Adrenal gland (tissue), 12 donors: ENCODE results near the gene VPS13D. TPM values are rescaled to one million over a fixed set of nuclear protein-coding genes. Genes with fewer than 3 reads are reported as not detected.

Experiments
- DNase-seq, 7 donors: peaks; one replicate each; pipeline ENCODE4 v3.0.0-alpha.2; 2019 to 2020
- H3K27ac ChIP-seq, 5 donors: fragments of 200-600 bp; sonication (generic) in 4 of 5; 1 replicate in 3 of 5; 2 replicates in 2 of 5; pipeline versions ENCODE4 v1.5.1 to v1.8.0; 2016 to 2020; ENCODE audit warnings: mild to moderate bottlenecking in 1 of 5
- H3K27me3 ChIP-seq: fragments of 200-600 bp; 2 replicates; pipeline ENCODE4 v1.8.0; 2021
- H3K36me3 ChIP-seq, 2 donors: fragments of 200-600 bp; replicated peaks in 1 of 2; 1 replicate in 1 of 2; 2 replicates in 1 of 2; pipeline versions ENCODE4 v1.5.1 to v1.8.0; 2018 to 2022
- H3K4me1 ChIP-seq, 2 donors: fragments of 200-600 bp; replicated peaks in 1 of 2; 1 replicate in 1 of 2; 2 replicates in 1 of 2; pipeline versions ENCODE4 v1.5.1 to v1.8.0; 2018 to 2021
- H3K4me3 ChIP-seq, 4 donors: fragments of 200-600 bp; sonication (generic) in 3 of 4; one replicate each; pipeline ENCODE4 v1.5.1; 2016 to 2018
- H3K9me3 ChIP-seq, 3 donors: fragments of 200-600 bp; sonication (generic) in 1 of 3; replicated peaks in 1 of 3; 1 replicate in 2 of 3; 2 replicates in 1 of 3; pipeline versions ENCODE4 v1.5.1 to v1.8.0; 2016 to 2021
- CTCF ChIP-seq, 6 experiments: fragments of 450-650 bp in 4 of 6; fragments of 200-600 bp in 2 of 6; sonication (generic) in 1 of 6; IDR thresholded peaks; 1 replicate in 5 of 6; 2 replicates in 1 of 6; pipeline versions ENCODE4 v1.5.1 to v1.8.0; 2016 to 2021; ENCODE audit warnings: antibody characterized with exemption in 6 of 6, mild to moderate bottlenecking in 2 of 6, moderate library complexity in 1 of 6
- POLR2A ChIP-seq, 2 donors: fragments of 450-650 bp; IDR thresholded peaks; one replicate each; pipeline ENCODE4 v1.6.1; 2017; ENCODE audit warnings: antibody characterized with exemption in 2 of 2, mild to moderate bottlenecking in 2 of 2, moderate library complexity in 1 of 2
- WGBS, 4 donors: extraction: QIAGEN DNeasy Blood & Tissue Kit in 2 of 4; methylation state at CpG; one replicate each; pipeline versions ENCODE4 v1.1.5 to v1.1.7; 2013 to 2017; 5-methylcytosine and 5-hydroxymethylcytosine counted together
- intact Hi-C, 2 donors: fragments of 100-400 bp; cut with DNase I; formaldehyde crosslinking; loops; one replicate each; pipeline versions ENCODE4 v1.14.1 to v1.15.0; 2022 to 2023
- polyA plus RNA-seq, 3 donors: library from polyadenylated mRNA; stranded (reverse); fragments of 200-250 nt in 2 of 3; fragments of 350-450 nt in 1 of 3; fragmentation: Illumina TruSeq in 1 of 3; extraction: RNeasy Lipid Tissue Mini Kit (QIAGEN cat#74804) in 1 of 3; gene quantifications; one replicate each; pipeline ENCODE4 v1.2.3, GENCODE V29; 2013 to 2014
- total RNA-seq, 9 donors: library from RNA; depleted of rRNA in 4 of 9; stranded (reverse); fragments of >200 nt in 4 of 9; fragments of 120-200 nt in 1 of 9; fragmentation: NEBNext Ultra II Directional in 1 of 9; extraction: Animal tissue kit (Norgen Biotek cat#: 25700) in 1 of 9; gene quantifications; one replicate each; pipeline versions ENCODE4 v1.1.0 to v1.2.4, GENCODE V29; 2013 to 2023
- donor health status: healthy with polysubstance abuse.
- donor health status: Bipolar disorder and iron deficiency.
- donor health status: DM: yes; HTN: yes; CAD: no.
- donor health status: DM: no; HTN: no; CAD: no.
- donor health status: DM: no; HTN: no; CAD: no.
- donor health status: DM: yes; HTN: yes; CAD: no.

VPS13D gene
- total and polyA plus RNA-seq, 12 donors = 17.0 to 62.3 (median 39.9) TPM

GRCh38 chr1:12482988-12483387 is 253.2 kb downstream of the VPS13D start:
- 87 to 92% (median 88%) methylated on average over 3 of the region's 3 CpGs for WGBS, 4 donors
- Histone ChIP-seq H3K9me3 (no peaks in the 10 kb centered on the region), H3K27ac (no peak overlapping the region), H3K27me3 (no peaks in the 10 kb centered on the region), H3K4me3 (no peak overlapping the region), H3K4me1 (peaks cover 0 to 40% of the 10 kb centered on the region in 2 donors), H3K36me3 (no peaks in the 10 kb centered on the region)
- no peak for TF ChIP-seq CTCF (IDR thresholded peaks at IDR 0.05)
- no peak for TF ChIP-seq POLR2A (IDR thresholded peaks at IDR 0.05)
- intact Hi-C loops = no loop called here
- DNase-seq = no peak

- peak overlapping the region in 2 of 5 donors; percentile 41 to 71 for H3K27ac ChIP-seq
- no peaks in the 10 kb centered on the region for H3K27me3 ChIP-seq
- H3K9me3 ChIP-seq = no peaks in the 10 kb centered on the region
- no peak for TF ChIP-seq POLR2A (IDR thresholded peaks at IDR 0.05)
- TF ChIP-seq CTCF (IDR thresholded peaks at IDR 0.05) = no peak
- no peaks in the 10 kb centered on the region for H3K36me3 ChIP-seq
- peaks cover 0 to 24% of the 10 kb centered on the region in 2 donors for H3K4me1 ChIP-seq
- intact Hi-C loops = no loop called here
- 83 to 89% (median 86%) methylated on average over 12 of the region's 12 CpGs for WGBS, 4 donors
- H3K4me3 ChIP-seq = no peak overlapping the region
- DNase-seq = no peak
Measured at GRCh38 chr1:12485231-12486058, 255.6 kb downstream of the VPS13D start.

DNA sequence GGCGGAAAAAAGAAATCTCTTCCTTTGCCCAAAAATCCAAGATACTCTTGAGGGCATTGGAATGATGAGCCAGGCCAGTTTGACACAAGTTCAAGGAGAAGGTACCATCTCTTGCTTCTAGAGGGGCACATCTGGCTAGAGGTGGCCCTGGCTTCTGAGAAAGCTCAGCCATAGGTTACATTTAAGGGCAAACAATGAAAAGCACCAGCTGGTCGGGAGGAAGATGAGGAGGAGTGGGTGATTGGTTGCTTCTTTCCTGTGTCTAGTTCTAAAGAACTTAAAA is 256.2 kb downstream of the VPS13D start:
- intact Hi-C loops = no loop called here
- DNase-seq = no peak
- Histone ChIP-seq H3K36me3 (no peaks in the 10 kb centered on the region), H3K4me1 (peaks cover 0 to 18% of the 10 kb centered on the region in 2 donors), H3K4me3 (no peak overlapping the region), H3K27ac (peak overlapping the region in 2 of 5 donors; percentile 41 to 71), H3K27me3 (no peaks in the 10 kb centered on the region), H3K9me3 (no peaks in the 10 kb centered on the region)
- WGBS, 4 donors = 70 to 91% (median 80%) methylated on average over 1 to 2 of the region's 2 CpGs
- TF ChIP-seq POLR2A (IDR thresholded peaks at IDR 0.05) = no peak

DNA sequence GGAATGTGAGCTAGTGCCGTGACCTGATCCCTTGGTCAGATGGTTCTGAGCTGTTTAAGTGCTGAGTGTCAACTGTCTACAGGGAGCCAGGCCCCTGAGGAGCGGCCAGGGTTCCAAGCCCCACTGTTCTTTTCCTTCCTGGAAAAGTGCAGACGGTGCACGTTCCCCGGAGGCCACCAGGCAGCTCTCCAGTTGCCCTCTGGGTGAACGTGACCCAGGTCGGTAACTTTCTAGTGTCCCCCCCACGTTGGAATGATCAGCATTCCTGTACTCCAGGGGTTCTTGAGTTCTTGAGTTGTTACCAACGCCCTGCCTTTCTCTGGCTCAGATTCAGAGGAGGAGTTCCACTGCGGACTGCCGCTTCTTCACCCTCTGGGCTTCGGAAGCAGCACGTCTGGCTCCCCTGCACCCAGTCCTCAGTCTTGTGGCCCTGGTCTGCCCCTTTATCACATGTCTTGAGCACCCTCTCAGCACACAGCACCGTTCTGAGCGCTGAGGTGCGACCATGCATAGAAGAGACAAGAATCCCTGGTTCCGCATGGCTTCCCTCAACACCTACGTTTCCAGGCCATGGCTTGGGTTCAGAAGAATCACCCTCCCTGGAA is 256.7 kb downstream of the VPS13D start:
- DNase-seq = peak in 5 of 7 donors; percentile 22 to 69 (median 44)
- intact Hi-C loops = no loop called here
- TF ChIP-seq CTCF (IDR thresholded peaks at IDR 0.05) = no peak

More for the DNA sequence above, 256.7 kb downstream of the VPS13D start:
- Histone ChIP-seq H3K36me3 (no peaks in the 10 kb centered on the region), H3K27me3 (no peaks in the 10 kb centered on the region), H3K9me3 (no peaks in the 10 kb centered on the region), H3K4me1 (peaks cover 0 to 15% of the 10 kb centered on the region in 2 donors), H3K27ac (peak overlapping the region in 2 of 5 donors; percentile 41 to 71), H3K4me3 (no peak overlapping the region)
- 75 to 85% (median 83%) methylated on average over 17 to 18 of the region's 18 CpGs for WGBS, 4 donors
